ENCODE results near the gene ADSL. TPM values are rescaled to one million over a fixed set of nuclear protein-coding genes. Genes with fewer than 3 reads are reported as not detected.

The ADSL gene
- total and polyA plus RNA-seq, 8 donors: 18.9 to 35.7 (median 25.1) TPM

DNA sequence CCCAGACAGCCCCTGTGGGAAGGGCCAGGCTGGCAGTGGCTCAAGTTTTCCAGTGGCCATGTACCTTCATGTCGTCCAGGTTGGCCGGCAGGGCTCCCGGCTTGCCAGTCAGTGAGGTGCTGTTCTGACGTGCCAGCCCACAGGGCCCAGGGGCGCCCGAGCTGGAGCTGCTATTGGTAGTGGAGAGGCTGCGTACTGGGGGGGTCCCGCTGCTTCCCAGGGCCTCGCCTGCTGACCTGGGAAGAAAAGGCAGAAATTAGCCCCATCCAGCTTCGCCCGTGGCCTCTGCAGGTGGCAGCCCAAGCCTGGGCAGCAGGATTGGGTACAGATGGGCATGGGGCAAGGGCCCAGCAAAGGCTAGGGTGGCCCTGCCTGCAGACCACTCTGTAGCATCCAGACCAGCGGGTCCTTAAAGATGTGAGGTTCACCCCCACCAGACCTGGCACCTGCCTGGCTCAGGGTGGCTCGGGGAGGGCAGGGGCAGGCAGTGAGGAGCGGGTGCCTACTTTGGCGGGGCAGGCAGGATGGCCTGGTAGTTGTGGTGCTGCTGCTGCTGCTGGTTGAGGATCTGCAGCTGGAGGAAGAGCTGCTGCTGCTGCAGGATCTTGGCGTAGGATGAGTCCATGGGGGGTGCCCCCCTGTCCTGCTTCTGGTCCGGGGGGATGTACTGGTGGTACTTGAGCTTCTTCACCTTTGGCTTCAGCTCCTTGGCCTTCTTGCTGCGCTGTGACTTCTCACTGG lies 74.2 kb downstream of the ADSL start:
- FAIRE-seq (no peak), DNase-seq (peak in 1 of 6 donors; percentile 36), ATAC-seq (no peak)
- Histone ChIP-seq H3K27me3 (no peaks in the 10 kb centered on the region), H3K9me3 (no peaks in the 10 kb centered on the region), H3K4me3 (no peak overlapping the region), H3K36me3 (peaks cover 11 to 47% (median 24%) of the 10 kb centered on the region in 3 donors), H3K27ac (no peak overlapping the region), H3K4me1 (no peaks in the 10 kb centered on the region)
- intact Hi-C loops (cut with DNase I): no loop called here
- 95% methylated on average over 18 of the region's 18 CpGs for WGBS, 2 donors
- TF ChIP-seq, protein P1, sequence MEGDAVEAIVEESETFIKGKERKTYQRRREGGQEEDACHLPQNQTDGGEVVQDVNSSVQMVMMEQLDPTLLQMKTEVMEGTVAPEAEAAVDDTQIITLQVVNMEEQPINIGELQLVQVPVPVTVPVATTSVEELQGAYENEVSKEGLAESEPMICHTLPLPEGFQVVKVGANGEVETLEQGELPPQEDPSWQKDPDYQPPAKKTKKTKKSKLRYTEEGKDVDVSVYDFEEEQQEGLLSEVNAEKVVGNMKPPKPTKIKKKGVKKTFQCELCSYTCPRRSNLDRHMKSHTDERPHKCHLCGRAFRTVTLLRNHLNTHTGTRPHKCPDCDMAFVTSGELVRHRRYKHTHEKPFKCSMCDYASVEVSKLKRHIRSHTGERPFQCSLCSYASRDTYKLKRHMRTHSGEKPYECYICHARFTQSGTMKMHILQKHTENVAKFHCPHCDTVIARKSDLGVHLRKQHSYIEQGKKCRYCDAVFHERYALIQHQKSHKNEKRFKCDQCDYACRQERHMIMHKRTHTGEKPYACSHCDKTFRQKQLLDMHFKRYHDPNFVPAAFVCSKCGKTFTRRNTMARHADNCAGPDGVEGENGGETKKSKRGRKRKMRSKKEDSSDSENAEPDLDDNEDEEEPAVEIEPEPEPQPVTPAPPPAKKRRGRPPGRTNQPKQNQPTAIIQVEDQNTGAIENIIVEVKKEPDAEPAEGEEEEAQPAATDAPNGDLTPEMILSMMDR (IDR thresholded peaks at IDR 0.05): no peak

DNA sequence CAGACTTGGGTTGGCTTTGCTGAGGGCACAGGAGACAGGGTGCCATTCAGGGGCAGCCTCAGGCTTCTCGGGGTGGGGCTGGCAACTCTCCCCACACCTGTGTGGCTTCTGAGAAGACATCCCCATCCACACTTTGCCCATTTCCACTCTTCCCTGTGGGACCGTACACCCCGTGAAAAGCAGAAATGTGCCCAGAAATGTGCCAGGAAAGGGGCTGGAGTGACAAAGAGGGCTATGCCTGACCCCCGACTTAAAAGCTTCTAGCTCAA lies 74.7 kb downstream of the ADSL start:
- TF ChIP-seq, protein P1 (IDR thresholded peaks at IDR 0.05): no peak
- H3K36me3 ChIP-seq: peaks cover 11 to 47% (median 24%) of the 10 kb centered on the region in 3 donors
- intact Hi-C loops (cut with DNase I): no loop called here
- ATAC-seq: no peak
- no peak for DNase-seq
- WGBS, 2 donors: 90 to 95% methylated on average over 4 of the region's 4 CpGs
- H3K4me1 ChIP-seq: no peaks in the 10 kb centered on the region
- no peak overlapping the region for H3K4me3 ChIP-seq
- H3K27me3 ChIP-seq: no peaks in the 10 kb centered on the region
- H3K27ac ChIP-seq: no peak overlapping the region
- FAIRE-seq: no peak
- H3K9me3 ChIP-seq: no peaks in the 10 kb centered on the region

DNA sequence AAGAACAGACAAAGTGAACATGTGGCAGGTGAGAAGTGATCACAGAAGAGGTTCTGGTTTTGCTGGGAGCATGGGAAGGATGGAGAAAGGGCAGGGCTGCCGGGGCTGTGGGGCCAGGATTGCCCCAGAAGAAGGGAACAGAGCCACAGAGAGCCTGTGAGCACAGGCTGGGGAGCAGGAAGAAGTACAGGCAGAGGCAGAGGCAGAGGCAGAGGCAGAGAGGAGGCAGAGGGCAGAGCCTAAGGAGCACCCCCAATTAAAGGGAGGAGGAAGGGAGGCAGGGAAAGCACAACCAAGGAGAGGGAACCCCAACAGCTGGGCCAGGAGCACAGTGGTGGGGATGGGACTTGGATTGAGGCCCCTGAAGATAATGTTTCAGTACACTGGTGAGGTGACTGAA lies 75.6 kb downstream of the ADSL start:
- Histone ChIP-seq H3K4me1 (no peaks in the 10 kb centered on the region), H3K9me3 (no peaks in the 10 kb centered on the region), H3K36me3 (peaks cover 11 to 47% (median 22%) of the 10 kb centered on the region in 3 donors), H3K27ac (no peak overlapping the region), H3K4me3 (no peak overlapping the region), H3K27me3 (no peaks in the 10 kb centered on the region)
- DNase-seq: no peak
- no peak for FAIRE-seq
- TF ChIP-seq, protein P1 (IDR thresholded peaks at IDR 0.05): no peak
- intact Hi-C loops (cut with DNase I): no loop called here
- WGBS, 2 donors: 95 to 100% methylated on average over 1 of the region's 1 CpG
- no peak for ATAC-seq

DNA sequence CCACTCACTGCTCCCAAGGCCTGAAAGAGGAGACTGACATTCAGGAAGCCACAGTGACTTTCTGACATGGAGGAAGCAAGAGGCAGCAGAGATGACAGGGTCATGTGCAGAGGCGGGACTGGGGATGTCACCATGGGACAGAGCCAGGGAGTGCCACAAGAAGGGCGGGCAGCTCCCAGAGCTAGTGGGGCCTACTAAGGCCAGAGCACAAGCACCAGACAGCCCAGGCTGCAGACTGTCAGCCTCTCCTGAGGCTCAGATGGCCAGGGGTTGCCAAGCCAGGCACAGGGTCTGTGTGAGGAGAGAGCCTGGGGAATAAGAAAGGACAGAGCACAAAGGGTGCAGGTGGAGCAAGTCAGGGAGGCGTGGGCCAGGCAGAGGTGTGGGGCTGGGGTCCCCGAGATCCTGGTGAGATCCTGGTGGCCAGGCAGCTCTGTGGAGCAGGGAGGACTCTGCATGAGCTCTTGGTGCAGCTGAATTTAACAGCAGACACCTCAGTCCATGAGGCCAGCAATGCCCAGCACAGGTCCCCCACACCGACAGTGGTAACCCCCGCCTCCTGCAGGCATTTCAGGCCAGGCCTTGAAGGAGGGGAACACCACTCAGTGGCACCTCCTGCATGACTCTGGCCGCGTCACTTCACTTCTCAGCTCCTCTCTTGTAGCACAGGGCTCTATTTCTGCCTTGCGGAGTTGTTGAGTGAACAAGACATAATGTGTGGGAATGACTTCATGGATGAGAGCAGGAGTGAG lies 76.4 kb downstream of the ADSL start:
- DNase-seq (no peak), ATAC-seq (no peak), FAIRE-seq (no peak)
- no peak overlapping the region for H3K4me3 ChIP-seq
- H3K9me3 ChIP-seq: no peaks in the 10 kb centered on the region
- TF ChIP-seq, protein P1 (IDR thresholded peaks at IDR 0.05): no peak
- no peak overlapping the region for H3K27ac ChIP-seq
- WGBS, 2 donors: 95 to 98% methylated on average over 9 of the region's 9 CpGs
- intact Hi-C loops (cut with DNase I): no loop called here
- peaks cover 10 to 45% (median 22%) of the 10 kb centered on the region in 3 donors for H3K36me3 ChIP-seq
- no peaks in the 10 kb centered on the region for H3K4me1 ChIP-seq
- no peaks in the 10 kb centered on the region for H3K27me3 ChIP-seq

DNA sequence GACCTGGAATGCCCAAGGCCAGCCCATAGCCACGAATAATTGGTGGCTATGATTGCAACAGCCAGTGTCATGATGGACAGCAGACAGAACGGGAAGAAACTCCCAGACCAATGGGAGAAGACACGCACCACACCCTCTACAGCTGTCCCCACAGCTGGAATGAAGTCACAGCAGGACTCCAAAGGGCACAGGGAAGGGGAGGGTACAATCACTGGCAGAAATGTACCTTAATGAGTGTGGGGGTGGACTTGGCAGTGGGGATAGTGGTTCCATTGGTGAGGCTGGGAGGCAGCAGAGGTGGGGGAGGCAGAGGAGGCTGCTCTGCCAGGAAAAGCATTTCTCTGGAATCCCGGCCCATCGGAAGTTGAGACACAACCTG lies 77.0 kb downstream of the ADSL start:
- Histone ChIP-seq H3K36me3 (peaks cover 7 to 39% (median 16%) of the 10 kb centered on the region in 3 donors), H3K9me3 (no peaks in the 10 kb centered on the region), H3K27me3 (no peaks in the 10 kb centered on the region), H3K27ac (no peak overlapping the region), H3K4me1 (no peaks in the 10 kb centered on the region), H3K4me3 (no peak overlapping the region)
- no peak for FAIRE-seq
- no peak for ATAC-seq
- 78 to 79% methylated on average over 5 of the region's 5 CpGs for WGBS, 2 donors
- intact Hi-C loops (cut with DNase I): no loop called here
- DNase-seq: no peak
- TF ChIP-seq, protein P1 (IDR thresholded peaks at IDR 0.05): no peak

Measured in pancreas (tissue), 10 donors.